Panc1 (cell line): Measurements from ENCODE around the gene MTSS2. TPM values are rescaled to one million over a fixed set of nuclear protein-coding genes. Genes with fewer than 3 reads are reported as not detected.

Experiments used
- ATAC-seq: fragments of 200-7000 bp; cut with Tn5 transposase; 2 replicates; pipeline ENCODE4 v1.9.1; 2020; ENCODE audit warnings: mild to moderate bottlenecking, moderate library complexity
- BruUV-seq: library from RNA; stranded (reverse); fragments of 400-500 nt; replicated peaks from 2 replicates; lab custom pipeline; 2021; lab: Mats Ljungman, UMichigan
- CTCF ChIA-PET: fragments of 300-600 bp; sonication (Branson Sonifier 250); formaldehyde crosslinking; loops from one replicate; lab custom pipeline; 2022; ENCODE audit warnings: antibody characterized with exemption; lab: Charles Lee
- POLR2A ChIA-PET: fragments of 300-600 bp; sonication (Branson Sonifier 250); formaldehyde crosslinking; loops from one replicate; lab custom pipeline; 2022; ENCODE audit warnings: antibody characterized with exemption; lab: Charles Lee
- DNase-seq: peaks from one replicate; pipeline ENCODE4 v3.0.0-alpha.2; 2010; ENCODE audit warnings: low read depth, low spot score
- H3K27ac ChIP-seq: 2 replicates; pipeline ENCODE4 v1.5.1; 2011; ENCODE audit warnings: mild to moderate bottlenecking, low read length, inconsistent platforms
- H3K27me3 ChIP-seq: fragments of 200-500 bp; sonication (Bioruptor generic); 2 replicates; pipeline ENCODE4 v1.6.0; 2014; ENCODE audit warnings: low read length, inconsistent platforms; ENCODE audit not compliant: control insufficient read depth, insufficient read depth
- H3K36me3 ChIP-seq: fragments of 200-500 bp; sonication (Bioruptor generic); 2 replicates; pipeline ENCODE4 v1.5.1; 2014; ENCODE audit warnings: inconsistent platforms, mild to moderate bottlenecking, low read length, moderate library complexity; ENCODE audit not compliant: control insufficient read depth, insufficient read depth
- H3K4me1 ChIP-seq: 2 replicates; pipeline ENCODE4 v1.5.1; 2011; ENCODE audit warnings: inconsistent platforms, mild to moderate bottlenecking, low read length, moderate library complexity; ENCODE audit not compliant: control insufficient read depth, insufficient read depth
- H3K4me3 ChIP-seq, 2 experiments: 2 replicates each; pipeline ENCODE4 v1.5.1; 2011 to 2012; ENCODE audit warnings: low read depth in 2 of 2, low read length in 2 of 2, mild to moderate bottlenecking in 2 of 2, inconsistent platforms in 1 of 2, moderate library complexity in 1 of 2
- H3K9me3 ChIP-seq: fragments of 200-500 bp; sonication (Bioruptor generic); 2 replicates; pipeline ENCODE4 v1.5.1; 2014; ENCODE audit warnings: low read depth, mild to moderate bottlenecking, inconsistent platforms, low read length, moderate library complexity; ENCODE audit not compliant: control insufficient read depth, insufficient read depth
- POLR2AphosphoS5 ChIP-seq: IDR thresholded peaks from 2 replicates; pipeline ENCODE4 v1.6.1; 2012; ENCODE audit warnings: mild to moderate bottlenecking, low read depth, low read length, moderate library complexity
- SIN3A ChIP-seq: IDR thresholded peaks from 2 replicates; pipeline ENCODE4 v1.6.1; 2012; ENCODE audit warnings: low read depth, mild to moderate bottlenecking, low read length, moderate library complexity, borderline replicate concordance; ENCODE audit not compliant: insufficient read depth
- TCF7L2 ChIP-seq: IDR thresholded peaks from 2 replicates; pipeline ENCODE4 v1.6.1; 2011; ENCODE audit warnings: mild to moderate bottlenecking, low read depth, low read length, inconsistent platforms
- in situ Hi-C: cut with HindIII; loops from 2 replicates; pipeline ENCODE4 v1.10.0; 2016; ENCODE audit warnings: low sequenced_read_pairs, low pct_unique_long_range_greater_than_20kb
- intact Hi-C: fragments of 100-400 bp; cut with micrococcal nuclease; formaldehyde crosslinking; loops from one replicate; pipeline ENCODE4 v1.10.0; 2022; ENCODE audit not compliant: unreplicated experiment
- total RNA-seq: library from RNA; stranded (reverse); gene quantifications from one replicate; pipeline ENCODE4 v1.2.1, GENCODE V29; 2021; ENCODE audit not compliant: unreplicated experiment
- TF ChIP-seq, protein P1 (sequence below), 2 experiments: IDR thresholded peaks; 2 replicates each; pipeline ENCODE4 v1.6.1; 2011 to 2012; ENCODE audit warnings: low read depth in 2 of 2, control low read depth in 1 of 2, low read length in 1 of 2, mild to moderate bottlenecking in 1 of 2, moderate library complexity in 1 of 2; ENCODE audit not compliant: insufficient read depth in 1 of 2
- TF ChIP-seq, protein P2 (sequence below): fragments of 450-650 bp; IDR thresholded peaks from 2 replicates; pipeline ENCODE4 v1.5.1; 2017; ENCODE audit warnings: mild to moderate bottlenecking

Gene MTSS2
- total RNA-seq, 1 experiment from 2014 or later: 55.7 TPM

GRCh38 chr16:70714581-70715054 lies 28.8 kb upstream of the MTSS2 start:
- H3K4me1 ChIP-seq: no peaks in the 10 kb centered on the region; the same call in 1 of the 2 replicates
- H3K27ac ChIP-seq: no peak overlapping the region
- in situ Hi-C loops (no loop called here), intact Hi-C loops (no loop called here)
- H3K4me3 ChIP-seq: no peak overlapping the region
- no TSS peak for BruUV-seq
- no peaks in the 10 kb centered on the region for H3K36me3 ChIP-seq
- ChIA-PET CTCF (no interaction called here), POLR2A (no interaction called here)
- no peaks in the 10 kb centered on the region for H3K27me3 ChIP-seq
- TF ChIP-seq TCF7L2 (no peak), SIN3A (no peak), POLR2AphosphoS5 (no peak)
- TF ChIP-seq, protein P1, sequence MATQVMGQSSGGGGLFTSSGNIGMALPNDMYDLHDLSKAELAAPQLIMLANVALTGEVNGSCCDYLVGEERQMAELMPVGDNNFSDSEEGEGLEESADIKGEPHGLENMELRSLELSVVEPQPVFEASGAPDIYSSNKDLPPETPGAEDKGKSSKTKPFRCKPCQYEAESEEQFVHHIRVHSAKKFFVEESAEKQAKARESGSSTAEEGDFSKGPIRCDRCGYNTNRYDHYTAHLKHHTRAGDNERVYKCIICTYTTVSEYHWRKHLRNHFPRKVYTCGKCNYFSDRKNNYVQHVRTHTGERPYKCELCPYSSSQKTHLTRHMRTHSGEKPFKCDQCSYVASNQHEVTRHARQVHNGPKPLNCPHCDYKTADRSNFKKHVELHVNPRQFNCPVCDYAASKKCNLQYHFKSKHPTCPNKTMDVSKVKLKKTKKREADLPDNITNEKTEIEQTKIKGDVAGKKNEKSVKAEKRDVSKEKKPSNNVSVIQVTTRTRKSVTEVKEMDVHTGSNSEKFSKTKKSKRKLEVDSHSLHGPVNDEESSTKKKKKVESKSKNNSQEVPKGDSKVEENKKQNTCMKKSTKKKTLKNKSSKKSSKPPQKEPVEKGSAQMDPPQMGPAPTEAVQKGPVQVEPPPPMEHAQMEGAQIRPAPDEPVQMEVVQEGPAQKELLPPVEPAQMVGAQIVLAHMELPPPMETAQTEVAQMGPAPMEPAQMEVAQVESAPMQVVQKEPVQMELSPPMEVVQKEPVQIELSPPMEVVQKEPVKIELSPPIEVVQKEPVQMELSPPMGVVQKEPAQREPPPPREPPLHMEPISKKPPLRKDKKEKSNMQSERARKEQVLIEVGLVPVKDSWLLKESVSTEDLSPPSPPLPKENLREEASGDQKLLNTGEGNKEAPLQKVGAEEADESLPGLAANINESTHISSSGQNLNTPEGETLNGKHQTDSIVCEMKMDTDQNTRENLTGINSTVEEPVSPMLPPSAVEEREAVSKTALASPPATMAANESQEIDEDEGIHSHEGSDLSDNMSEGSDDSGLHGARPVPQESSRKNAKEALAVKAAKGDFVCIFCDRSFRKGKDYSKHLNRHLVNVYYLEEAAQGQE (IDR thresholded peaks at IDR 0.05; ENCODE audit: insufficient read depth in 1 of 2, low read depth in 2 of 2, low read length in 1 of 2): no peak
- TF ChIP-seq, protein P2, sequence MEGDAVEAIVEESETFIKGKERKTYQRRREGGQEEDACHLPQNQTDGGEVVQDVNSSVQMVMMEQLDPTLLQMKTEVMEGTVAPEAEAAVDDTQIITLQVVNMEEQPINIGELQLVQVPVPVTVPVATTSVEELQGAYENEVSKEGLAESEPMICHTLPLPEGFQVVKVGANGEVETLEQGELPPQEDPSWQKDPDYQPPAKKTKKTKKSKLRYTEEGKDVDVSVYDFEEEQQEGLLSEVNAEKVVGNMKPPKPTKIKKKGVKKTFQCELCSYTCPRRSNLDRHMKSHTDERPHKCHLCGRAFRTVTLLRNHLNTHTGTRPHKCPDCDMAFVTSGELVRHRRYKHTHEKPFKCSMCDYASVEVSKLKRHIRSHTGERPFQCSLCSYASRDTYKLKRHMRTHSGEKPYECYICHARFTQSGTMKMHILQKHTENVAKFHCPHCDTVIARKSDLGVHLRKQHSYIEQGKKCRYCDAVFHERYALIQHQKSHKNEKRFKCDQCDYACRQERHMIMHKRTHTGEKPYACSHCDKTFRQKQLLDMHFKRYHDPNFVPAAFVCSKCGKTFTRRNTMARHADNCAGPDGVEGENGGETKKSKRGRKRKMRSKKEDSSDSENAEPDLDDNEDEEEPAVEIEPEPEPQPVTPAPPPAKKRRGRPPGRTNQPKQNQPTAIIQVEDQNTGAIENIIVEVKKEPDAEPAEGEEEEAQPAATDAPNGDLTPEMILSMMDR: no peak
- no peaks in the 10 kb centered on the region for H3K9me3 ChIP-seq
- no peak; the same call in 1 of the 2 replicates for ATAC-seq
- no peak for DNase-seq

DNA sequence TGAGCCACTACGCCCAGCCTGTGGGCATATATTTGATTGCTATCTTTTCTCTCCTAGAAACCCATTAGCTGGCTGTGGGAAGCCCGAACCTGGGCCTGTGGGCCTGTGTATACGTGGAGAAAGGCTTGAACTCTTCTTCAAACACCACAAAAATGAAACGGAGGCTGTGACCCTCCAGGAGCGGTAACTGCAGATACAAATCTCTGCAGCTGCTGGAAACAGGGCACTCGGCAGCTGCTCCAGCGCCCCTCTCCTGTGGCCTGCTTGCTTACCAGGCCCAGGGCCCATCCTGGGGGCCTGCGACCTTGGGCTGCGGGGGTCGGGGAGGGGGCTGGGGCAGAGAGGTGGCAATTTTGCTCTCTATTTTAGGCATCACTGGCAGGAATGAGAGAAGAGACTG lies 28.0 kb upstream of the MTSS2 start:
- H3K4me3 ChIP-seq: no peak overlapping the region
- intact Hi-C loops: no loop called here
- no TSS peak for BruUV-seq
- no peak overlapping the region for H3K27ac ChIP-seq
- no peaks in the 10 kb centered on the region; the same call in 1 of the 2 replicates for H3K4me1 ChIP-seq
- no peak for DNase-seq
- ChIA-PET CTCF (no interaction called here), POLR2A (no interaction called here)
- ATAC-seq: no peak
- no peak for TF ChIP-seq POLR2AphosphoS5
- TF ChIP-seq, protein P1 (IDR thresholded peaks at IDR 0.05; ENCODE audit: insufficient read depth in 1 of 2, low read depth in 2 of 2, low read length in 1 of 2): no peak
- TF ChIP-seq, protein P2: no peak
- in situ Hi-C loops: no loop called here
- H3K9me3 ChIP-seq: no peaks in the 10 kb centered on the region
- H3K36me3 ChIP-seq: no peaks in the 10 kb centered on the region
- no peaks in the 10 kb centered on the region for H3K27me3 ChIP-seq
